Measurements from ENCODE around the gene PWWP2B. TPM values are rescaled to one million over a fixed set of nuclear protein-coding genes. Genes with fewer than 3 reads are reported as not detected.
A peak's percentile ranks its signal among the peaks of the same experiment; 100 is the strongest.

PWWP2B gene
- total RNA-seq, 1 donor from 2014 or later = 49.4 TPM

DNA sequence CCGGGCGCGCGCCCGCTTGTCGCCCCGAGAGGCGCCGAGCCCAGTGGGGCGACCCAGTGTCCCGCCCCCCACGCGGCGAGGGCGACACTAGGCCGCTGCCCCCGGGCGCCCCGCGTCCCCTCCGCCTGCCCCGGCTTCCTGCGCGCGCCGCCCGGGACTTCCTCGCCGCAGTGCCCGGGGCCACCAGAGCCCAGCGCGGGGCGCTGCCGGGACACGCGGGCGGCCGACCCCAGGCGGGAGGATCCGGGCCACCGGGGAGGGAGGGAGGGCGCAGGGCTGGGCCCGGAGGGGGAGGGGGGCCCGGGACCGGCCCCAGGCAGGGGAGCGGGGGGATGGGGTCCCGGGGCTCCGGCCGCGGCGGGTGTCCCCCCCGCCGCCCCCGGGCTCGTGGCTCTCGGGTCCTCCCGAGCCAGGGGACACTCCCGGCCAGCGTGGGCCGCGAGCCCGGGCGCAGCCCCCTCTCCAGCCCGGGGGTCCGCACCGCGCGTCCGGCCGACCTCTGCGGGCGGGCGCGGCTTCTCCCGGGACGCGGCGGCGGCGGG lies 435 bp upstream of the PWWP2B start:
- peaks cover 5% of the 10 kb centered on the region for H3K27me3 Mint-ChIP-seq (ENCODE audit: unreplicated experiment)
- peaks cover 8% of the 10 kb centered on the region for H3K9me3 Mint-ChIP-seq (ENCODE audit: unreplicated experiment)
- H3K27ac Mint-ChIP-seq (ENCODE audit: unreplicated experiment) = no peak overlapping the region
- TF ChIP-seq, protein P1, sequence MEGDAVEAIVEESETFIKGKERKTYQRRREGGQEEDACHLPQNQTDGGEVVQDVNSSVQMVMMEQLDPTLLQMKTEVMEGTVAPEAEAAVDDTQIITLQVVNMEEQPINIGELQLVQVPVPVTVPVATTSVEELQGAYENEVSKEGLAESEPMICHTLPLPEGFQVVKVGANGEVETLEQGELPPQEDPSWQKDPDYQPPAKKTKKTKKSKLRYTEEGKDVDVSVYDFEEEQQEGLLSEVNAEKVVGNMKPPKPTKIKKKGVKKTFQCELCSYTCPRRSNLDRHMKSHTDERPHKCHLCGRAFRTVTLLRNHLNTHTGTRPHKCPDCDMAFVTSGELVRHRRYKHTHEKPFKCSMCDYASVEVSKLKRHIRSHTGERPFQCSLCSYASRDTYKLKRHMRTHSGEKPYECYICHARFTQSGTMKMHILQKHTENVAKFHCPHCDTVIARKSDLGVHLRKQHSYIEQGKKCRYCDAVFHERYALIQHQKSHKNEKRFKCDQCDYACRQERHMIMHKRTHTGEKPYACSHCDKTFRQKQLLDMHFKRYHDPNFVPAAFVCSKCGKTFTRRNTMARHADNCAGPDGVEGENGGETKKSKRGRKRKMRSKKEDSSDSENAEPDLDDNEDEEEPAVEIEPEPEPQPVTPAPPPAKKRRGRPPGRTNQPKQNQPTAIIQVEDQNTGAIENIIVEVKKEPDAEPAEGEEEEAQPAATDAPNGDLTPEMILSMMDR (IDR thresholded peaks at IDR 0.05; ENCODE audit: partially characterized antibody, unreplicated experiment) = peak; percentile 20
- peak; percentile 75 for DNase-seq
- peaks cover 9% of the 10 kb centered on the region for H3K36me3 Mint-ChIP-seq (ENCODE audit: unreplicated experiment)
- peaks cover 7% of the 10 kb centered on the region for H3K4me1 Mint-ChIP-seq (ENCODE audit: low read depth, unreplicated experiment)
- no peak overlapping the region for H3K4me3 Mint-ChIP-seq (ENCODE audit: unreplicated experiment)

DNA sequence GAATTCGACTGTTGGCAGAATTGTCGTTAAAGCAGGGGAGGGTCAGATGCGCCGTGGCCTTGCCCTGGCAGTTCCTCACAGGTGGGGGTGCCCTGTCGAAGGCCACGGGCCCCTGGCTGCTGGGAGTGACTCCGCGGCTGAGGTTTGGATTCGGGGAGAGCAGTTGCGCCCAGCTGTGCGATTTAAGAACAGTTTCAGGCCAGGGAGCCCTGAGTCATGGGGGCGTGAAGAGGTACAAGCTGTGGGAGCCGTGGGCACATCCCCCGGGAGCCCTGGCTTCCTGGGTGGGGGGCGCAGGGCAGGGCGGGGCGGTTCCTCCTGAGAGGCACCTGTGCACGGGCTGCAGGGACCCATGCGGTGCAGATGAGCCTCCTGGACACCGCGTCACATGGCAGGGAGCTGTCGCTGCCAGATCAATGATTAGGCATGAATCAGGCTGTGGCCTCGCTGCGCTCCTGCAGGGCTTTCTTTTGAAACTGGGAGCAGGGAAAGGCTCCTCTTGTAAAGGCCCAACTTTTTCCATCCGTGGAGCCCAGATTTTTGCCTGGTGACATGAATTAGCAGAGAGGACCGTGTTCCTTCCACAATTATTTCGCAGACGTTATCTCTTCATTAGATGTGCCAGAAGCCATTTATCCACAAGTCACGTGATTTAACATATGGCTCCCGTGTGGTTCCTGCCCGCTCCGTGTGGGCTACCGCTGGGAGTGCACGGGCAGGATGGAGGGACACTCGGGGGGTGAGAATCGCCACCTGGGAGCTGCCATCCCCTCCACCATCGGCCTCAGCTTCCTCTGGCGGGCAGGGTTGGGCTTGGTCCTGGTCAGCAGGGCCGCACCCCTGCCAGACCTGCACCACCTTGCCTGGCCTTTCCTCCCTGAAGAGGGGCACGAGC lies 918 bp downstream of the PWWP2B start:
- Mint-ChIP-seq H3K4me1 (ENCODE audit: low read depth, unreplicated experiment) (peaks cover 7% of the 10 kb centered on the region), H3K9me3 (ENCODE audit: unreplicated experiment) (peaks cover 8% of the 10 kb centered on the region), H3K4me3 (ENCODE audit: unreplicated experiment) (peak overlapping the region; percentile 94), H3K27ac (ENCODE audit: unreplicated experiment) (peak overlapping the region; percentile 98), H3K27me3 (ENCODE audit: unreplicated experiment) (peaks cover 2% of the 10 kb centered on the region), H3K36me3 (ENCODE audit: unreplicated experiment) (no peaks in the 10 kb centered on the region)
- peak; percentile 75 for DNase-seq
- TF ChIP-seq, protein P1 (IDR thresholded peaks at IDR 0.05; ENCODE audit: partially characterized antibody, unreplicated experiment) = no peak

DNA sequence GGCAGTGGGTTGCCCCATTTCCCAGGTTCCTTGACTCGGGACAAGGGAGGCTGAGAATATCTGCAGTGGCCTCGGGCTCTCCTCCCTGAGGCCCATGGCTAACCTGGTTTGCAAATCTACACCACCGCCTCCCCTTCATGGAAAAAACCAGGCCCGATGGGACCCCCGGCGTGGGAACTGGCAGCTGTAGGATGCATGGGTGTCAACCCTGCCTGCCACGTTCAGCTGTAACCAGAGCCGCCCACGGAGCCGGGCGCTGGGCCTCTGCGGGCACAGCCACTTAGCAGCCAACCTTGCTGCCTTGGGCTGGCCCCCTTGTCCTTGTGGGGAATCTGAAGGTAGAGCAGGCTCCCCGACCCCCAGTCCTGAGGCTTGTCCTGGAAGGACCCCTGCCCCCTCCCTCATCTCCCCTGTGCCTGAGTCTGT lies 1.6 kb downstream of the PWWP2B start:
- no peaks in the 10 kb centered on the region for H3K36me3 Mint-ChIP-seq (ENCODE audit: unreplicated experiment)
- DNase-seq = peak; percentile 31
- H3K9me3 Mint-ChIP-seq (ENCODE audit: unreplicated experiment) = peaks cover 8% of the 10 kb centered on the region
- peak overlapping the region; percentile 57 for H3K4me3 Mint-ChIP-seq (ENCODE audit: unreplicated experiment)
- H3K27me3 Mint-ChIP-seq (ENCODE audit: unreplicated experiment) = peaks cover 2% of the 10 kb centered on the region
- no peak overlapping the region for H3K27ac Mint-ChIP-seq (ENCODE audit: unreplicated experiment)
- TF ChIP-seq, protein P1 (IDR thresholded peaks at IDR 0.05; ENCODE audit: partially characterized antibody, unreplicated experiment) = no peak
- H3K4me1 Mint-ChIP-seq (ENCODE audit: low read depth, unreplicated experiment) = peaks cover 10% of the 10 kb centered on the region

DNA sequence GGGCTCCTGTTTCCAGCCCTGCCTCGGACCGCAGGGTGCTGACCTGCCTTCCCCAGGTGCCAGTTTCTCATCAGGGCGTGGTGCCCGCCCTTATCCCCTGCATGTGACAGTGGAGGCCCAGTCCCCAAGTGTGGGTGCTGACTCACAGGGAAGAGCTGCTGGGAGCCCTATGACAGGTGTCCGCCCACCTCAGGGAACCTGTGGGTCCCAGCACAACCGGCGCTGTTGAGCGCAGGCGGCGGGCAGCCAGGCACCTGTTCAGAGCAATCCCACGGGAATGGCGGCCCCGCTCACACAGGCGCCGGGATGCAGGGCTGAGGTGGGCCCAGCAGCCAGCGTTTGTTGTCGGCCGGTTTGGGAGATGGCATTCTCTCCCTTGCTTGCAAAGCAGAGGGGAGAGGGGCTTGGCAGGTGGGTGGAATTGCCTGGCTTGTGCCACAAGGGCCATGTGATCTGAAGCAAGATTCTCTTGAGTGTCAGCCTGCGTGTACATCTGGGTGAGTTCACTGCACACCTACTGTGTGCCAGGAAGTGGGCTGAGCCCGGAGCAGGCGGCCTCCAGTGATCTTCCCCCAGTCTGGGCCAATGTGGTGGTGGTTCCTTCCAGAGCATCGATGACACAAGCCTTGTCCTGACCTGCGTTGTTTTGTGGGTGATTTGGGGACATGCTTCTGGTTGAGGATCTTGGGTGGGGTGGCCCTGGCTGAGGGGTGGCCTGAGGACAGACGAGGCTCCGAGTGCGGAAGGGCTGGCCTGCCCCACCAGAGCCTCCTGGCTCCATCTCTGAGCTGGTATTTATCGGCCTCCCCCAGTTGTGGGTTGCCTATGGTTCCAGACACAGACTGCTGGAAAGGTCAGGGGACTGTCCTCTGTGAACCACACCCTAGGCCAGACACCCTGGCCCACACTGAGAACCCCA lies 2.4 kb downstream of the PWWP2B start:
- peaks cover 7% of the 10 kb centered on the region for H3K9me3 Mint-ChIP-seq (ENCODE audit: unreplicated experiment)
- TF ChIP-seq, protein P1 (IDR thresholded peaks at IDR 0.05; ENCODE audit: partially characterized antibody, unreplicated experiment) = no peak
- peaks cover 10% of the 10 kb centered on the region for H3K4me1 Mint-ChIP-seq (ENCODE audit: low read depth, unreplicated experiment)
- H3K27me3 Mint-ChIP-seq (ENCODE audit: unreplicated experiment) = peaks cover 2% of the 10 kb centered on the region
- H3K27ac Mint-ChIP-seq (ENCODE audit: unreplicated experiment) = no peak overlapping the region
- H3K36me3 Mint-ChIP-seq (ENCODE audit: unreplicated experiment) = no peaks in the 10 kb centered on the region
- H3K4me3 Mint-ChIP-seq (ENCODE audit: unreplicated experiment) = peak overlapping the region; percentile 57
- DNase-seq = peak; percentile 18

Data from glutamatergic neuron (in vitro differentiated cells).